Stomach (tissue), 9 donors: Measurements from ENCODE around the gene SEC22C. TPM values are rescaled to one million over a fixed set of nuclear protein-coding genes. Genes with fewer than 3 reads are reported as not detected.

Experiments used
- DNase-seq, 2 donors: peaks; one replicate each; pipeline versions ENCODE4 v3.0.0 to v3.0.0-alpha.2; 2013 to 2019
- H3K27ac ChIP-seq, 5 donors: fragments of 200-600 bp in 4 of 5; sonication (generic) in 4 of 5; one replicate each; pipeline ENCODE4 v1.5.1; 2013 to 2019; ENCODE audit warnings: mild to moderate bottlenecking in 1 of 5, moderate library complexity in 1 of 5
- H3K27me3 ChIP-seq, 3 donors: fragments of 200-600 bp; sonication (generic); one replicate each; pipeline ENCODE4 v1.5.1; 2017 to 2019; ENCODE audit warnings: mixed run types in 1 of 3
- H3K36me3 ChIP-seq, 4 donors: fragments of 200-600 bp; sonication (generic); 1 replicate in 3 of 4; 2 replicates in 1 of 4; pipeline ENCODE4 v1.5.1; 2016 to 2019
- H3K4me1 ChIP-seq, 4 donors: fragments of 200-600 bp; sonication (generic); one replicate each; pipeline ENCODE4 v1.5.1; 2016 to 2019
- H3K4me3 ChIP-seq, 4 donors: fragments of 200-600 bp; sonication (generic) in 3 of 4; one replicate each; pipeline ENCODE4 v1.5.1; 2016 to 2019; ENCODE audit warnings: mild to moderate bottlenecking in 1 of 4
- H3K9me3 ChIP-seq, 4 donors: fragments of 200-600 bp; sonication (generic); one replicate each; pipeline ENCODE4 v1.5.1; 2016 to 2019
- EP300 ChIP-seq: sonication (generic); formaldehyde crosslinking; IDR thresholded peaks from one replicate; pipeline ENCODE4 v1.6.1; 2017; ENCODE audit warnings: antibody characterized with exemption
- POLR2A ChIP-seq, 4 donors: fragments of 450-650 bp; IDR thresholded peaks; one replicate each; pipeline ENCODE4 v1.6.1; 2016; ENCODE audit warnings: antibody characterized with exemption in 4 of 4, control low read depth in 2 of 4, mild to moderate bottlenecking in 1 of 4, moderate library complexity in 1 of 4
- POLR2AphosphoS5 ChIP-seq, 3 donors: sonication (generic); formaldehyde crosslinking; IDR thresholded peaks; one replicate each; pipeline ENCODE4 v1.6.1; 2016; ENCODE audit warnings: antibody characterized with exemption in 3 of 3
- WGBS, 5 donors: extraction: QIAGEN DNeasy Blood & Tissue Kit in 3 of 5; methylation state at CpG; one replicate each; pipeline versions ENCODE4 v1.1.5 to v1.1.7; 2013 to 2018; 5-methylcytosine and 5-hydroxymethylcytosine counted together
- intact Hi-C: fragments of 100-400 bp; cut with DNase I; formaldehyde crosslinking; loops from one replicate; pipeline ENCODE4 v1.15.1; 2023; ENCODE audit warnings: low total_unique reads
- polyA plus RNA-seq, 3 donors: library from polyadenylated mRNA; stranded (reverse); fragments of 200-250 nt; gene quantifications; one replicate each; pipeline ENCODE4 v1.2.3, GENCODE V29; 2013
- total RNA-seq, 5 donors: library from RNA; depleted of rRNA; stranded (reverse); fragments of >200 nt; gene quantifications; one replicate each; pipeline versions ENCODE4 v1.1.0 to v1.2.3, GENCODE V29; 2014 to 2016
- TF ChIP-seq, protein P1 (sequence below), 7 experiments: fragments of 450-650 bp in 4 of 7; fragments of 200-600 bp in 3 of 7; sonication (generic) in 3 of 7; IDR thresholded peaks; one replicate each; pipeline ENCODE4 v1.5.1; 2016 to 2019; ENCODE audit warnings: antibody characterized with exemption in 7 of 7, control low read depth in 2 of 7, mild to moderate bottlenecking in 1 of 7
- donor health status: healthy with polysubstance abuse.
- donor health status: Bipolar disorder and iron deficiency.
- donor health status: healthy.

Gene SEC22C
- total and polyA plus RNA-seq, 8 donors, result 9.8 to 64.3 (median 28.9) TPM

DNA sequence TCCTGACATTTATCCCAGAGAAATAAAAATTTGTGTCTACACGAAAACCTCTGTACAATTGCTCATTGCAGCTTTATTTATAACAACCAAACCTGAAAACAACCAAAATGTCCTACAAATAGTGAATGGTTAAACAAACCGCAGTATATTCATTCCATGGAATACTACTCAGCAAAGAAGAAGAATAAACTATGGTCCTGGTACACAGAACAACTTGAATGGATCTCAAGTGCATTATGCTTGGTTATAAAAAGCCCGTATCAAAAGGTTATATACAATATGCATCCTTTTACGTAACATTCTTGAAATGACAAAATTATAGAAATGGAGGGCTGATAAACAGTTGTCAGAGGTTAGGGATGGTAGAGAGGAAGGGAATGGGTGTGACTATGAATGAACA is 3.7 kb downstream of the SEC22C start:
- H3K4me1 ChIP-seq, result peaks cover 13 to 39% (median 26%) of the 10 kb centered on the region in 4 donors
- WGBS, 5 donors, result 94 to 98% (median 97%) methylated on average over 4 of the region's 4 CpGs
- intact Hi-C loops, result no loop called here
- H3K27me3 ChIP-seq, result no peaks in the 10 kb centered on the region
- peaks cover 0 to 24% (median 17%) of the 10 kb centered on the region in 4 donors for H3K36me3 ChIP-seq
- no peak overlapping the region for H3K4me3 ChIP-seq
- TF ChIP-seq POLR2A (IDR thresholded peaks at IDR 0.05) (no peak), EP300 (no peak), POLR2AphosphoS5 (IDR thresholded peaks at IDR 0.05) (no peak)
- TF ChIP-seq, protein P1, sequence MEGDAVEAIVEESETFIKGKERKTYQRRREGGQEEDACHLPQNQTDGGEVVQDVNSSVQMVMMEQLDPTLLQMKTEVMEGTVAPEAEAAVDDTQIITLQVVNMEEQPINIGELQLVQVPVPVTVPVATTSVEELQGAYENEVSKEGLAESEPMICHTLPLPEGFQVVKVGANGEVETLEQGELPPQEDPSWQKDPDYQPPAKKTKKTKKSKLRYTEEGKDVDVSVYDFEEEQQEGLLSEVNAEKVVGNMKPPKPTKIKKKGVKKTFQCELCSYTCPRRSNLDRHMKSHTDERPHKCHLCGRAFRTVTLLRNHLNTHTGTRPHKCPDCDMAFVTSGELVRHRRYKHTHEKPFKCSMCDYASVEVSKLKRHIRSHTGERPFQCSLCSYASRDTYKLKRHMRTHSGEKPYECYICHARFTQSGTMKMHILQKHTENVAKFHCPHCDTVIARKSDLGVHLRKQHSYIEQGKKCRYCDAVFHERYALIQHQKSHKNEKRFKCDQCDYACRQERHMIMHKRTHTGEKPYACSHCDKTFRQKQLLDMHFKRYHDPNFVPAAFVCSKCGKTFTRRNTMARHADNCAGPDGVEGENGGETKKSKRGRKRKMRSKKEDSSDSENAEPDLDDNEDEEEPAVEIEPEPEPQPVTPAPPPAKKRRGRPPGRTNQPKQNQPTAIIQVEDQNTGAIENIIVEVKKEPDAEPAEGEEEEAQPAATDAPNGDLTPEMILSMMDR (IDR thresholded peaks at IDR 0.05), result no peak
- DNase-seq, result no peak
- peaks cover 0 to 12% (median 1%) of the 10 kb centered on the region in 4 donors for H3K9me3 ChIP-seq
- H3K27ac ChIP-seq, result no peak overlapping the region

DNA sequence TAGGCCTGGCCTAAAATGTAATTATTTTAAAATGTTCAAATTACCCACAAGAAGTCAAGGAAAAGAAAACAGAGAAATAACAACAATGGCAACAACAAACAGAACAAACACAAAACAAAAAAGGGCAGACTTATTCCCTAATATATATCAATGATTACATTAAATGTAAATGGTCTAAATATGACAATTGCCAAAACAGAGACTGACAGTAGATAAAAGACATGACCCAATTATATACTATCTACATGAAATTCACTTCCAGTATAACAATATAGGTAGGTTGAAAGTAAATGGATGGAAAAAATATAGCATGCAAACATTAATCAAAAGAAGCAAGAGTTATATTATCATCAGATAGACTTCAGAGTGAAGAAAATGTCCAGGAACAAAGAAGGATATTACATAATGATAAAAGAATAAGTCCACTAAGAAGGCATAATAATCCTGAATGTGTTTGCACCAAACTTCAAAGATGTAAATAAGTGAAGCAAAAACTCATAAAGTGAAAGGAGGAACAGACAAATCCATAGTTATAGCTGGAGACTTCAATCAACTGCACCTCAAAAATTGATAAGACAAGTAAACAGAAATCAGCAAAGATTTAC is 6.5 kb downstream of the SEC22C start:
- Histone ChIP-seq H3K27ac (no peak overlapping the region), H3K4me1 (peaks cover 0 to 17% (median 6%) of the 10 kb centered on the region in 4 donors), H3K27me3 (no peaks in the 10 kb centered on the region), H3K36me3 (peaks cover 0 to 26% (median 20%) of the 10 kb centered on the region in 4 donors), H3K9me3 (peaks cover 0 to 12% (median 1%) of the 10 kb centered on the region in 4 donors), H3K4me3 (no peak overlapping the region)
- DNase-seq, result no peak
- intact Hi-C loops, result no loop called here
- no peak for TF ChIP-seq EP300
- no peak for TF ChIP-seq POLR2AphosphoS5 (IDR thresholded peaks at IDR 0.05)
- TF ChIP-seq, protein P1 (IDR thresholded peaks at IDR 0.05), result no peak
- no peak for TF ChIP-seq POLR2A (IDR thresholded peaks at IDR 0.05)

DNA sequence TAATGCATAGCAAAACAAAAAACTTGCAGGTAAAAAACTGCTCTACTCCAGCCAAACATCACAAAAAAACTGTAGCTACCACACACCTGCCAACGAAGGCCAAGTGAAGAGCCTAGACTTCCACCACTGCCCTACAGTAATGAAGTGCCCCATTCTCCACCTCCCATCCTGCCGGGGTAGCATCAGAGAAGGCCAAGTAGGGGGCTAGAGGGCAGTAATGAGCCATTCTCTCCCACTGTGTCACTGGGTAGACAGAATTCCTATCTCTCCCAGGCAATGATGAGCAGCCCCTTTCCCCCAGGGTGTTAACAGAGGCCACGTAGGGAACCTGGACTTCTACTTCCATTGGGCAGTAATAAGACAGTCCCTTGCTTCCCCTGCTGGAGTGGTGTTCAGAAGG is 9.5 kb downstream of the SEC22C start:
- peak in 1 of 2 donors; percentile 41 for DNase-seq
- intact Hi-C loops, result no loop called here
- 60 to 72% (median 61%) methylated on average over 3 of the region's 3 CpGs for WGBS, 5 donors

DNA sequence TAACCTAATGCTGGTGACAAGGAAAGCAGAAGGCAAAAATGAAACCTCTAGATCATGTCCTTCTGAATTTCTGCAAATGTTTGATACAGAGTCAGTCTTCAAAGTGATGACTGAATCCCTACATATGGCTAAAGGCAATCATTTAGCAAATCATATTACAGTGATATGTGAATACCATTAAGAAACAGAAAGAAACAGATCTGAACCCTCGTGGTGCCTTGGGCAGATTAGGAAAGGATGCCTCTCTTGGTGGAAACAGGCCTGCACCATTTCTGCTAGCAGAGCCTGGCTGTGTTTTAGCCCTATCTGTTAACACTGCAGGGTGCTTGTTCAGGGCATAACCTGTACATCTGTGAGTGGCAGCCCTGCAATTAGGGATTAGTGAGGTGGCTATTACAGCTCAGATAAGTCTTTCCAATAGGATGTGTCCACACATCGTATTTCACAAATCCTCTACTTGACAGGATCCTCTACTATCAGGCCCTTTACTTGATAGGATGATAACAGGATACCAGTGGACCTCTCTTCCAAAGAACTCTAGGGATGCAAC is 12.1 kb downstream of the SEC22C start:
- Histone ChIP-seq H3K4me3 (no peak overlapping the region), H3K4me1 (no peaks in the 10 kb centered on the region), H3K36me3 (peaks cover 23 to 72% (median 63%) of the 10 kb centered on the region in 4 donors), H3K27ac (no peak overlapping the region), H3K27me3 (no peaks in the 10 kb centered on the region), H3K9me3 (peaks cover 0 to 3% (median 1%) of the 10 kb centered on the region in 4 donors)
- intact Hi-C loops, result no loop called here
- DNase-seq, result no peak
- WGBS, 5 donors, result 61 to 79% (median 70%) methylated on average over 2 of the region's 2 CpGs
- no peak for TF ChIP-seq POLR2AphosphoS5 (IDR thresholded peaks at IDR 0.05)
- TF ChIP-seq POLR2A (IDR thresholded peaks at IDR 0.05), result no peak
- TF ChIP-seq, protein P1 (IDR thresholded peaks at IDR 0.05), result no peak

More for the DNA sequence above, 9.5 kb downstream of the SEC22C start:
- Histone ChIP-seq H3K27me3 (no peaks in the 10 kb centered on the region), H3K4me3 (no peak overlapping the region), H3K27ac (no peak overlapping the region), H3K9me3 (peaks cover 0 to 12% (median 1%) of the 10 kb centered on the region in 4 donors), H3K4me1 (no peaks in the 10 kb centered on the region), H3K36me3 (peaks cover 11 to 53% (median 41%) of the 10 kb centered on the region in 4 donors)
- TF ChIP-seq, protein P1 (IDR thresholded peaks at IDR 0.05), result peak in 2 of 7 experiments; percentile 15 to 16
- TF ChIP-seq EP300, result no peak
